ENCODE data around the gene YAE1.

DNA sequence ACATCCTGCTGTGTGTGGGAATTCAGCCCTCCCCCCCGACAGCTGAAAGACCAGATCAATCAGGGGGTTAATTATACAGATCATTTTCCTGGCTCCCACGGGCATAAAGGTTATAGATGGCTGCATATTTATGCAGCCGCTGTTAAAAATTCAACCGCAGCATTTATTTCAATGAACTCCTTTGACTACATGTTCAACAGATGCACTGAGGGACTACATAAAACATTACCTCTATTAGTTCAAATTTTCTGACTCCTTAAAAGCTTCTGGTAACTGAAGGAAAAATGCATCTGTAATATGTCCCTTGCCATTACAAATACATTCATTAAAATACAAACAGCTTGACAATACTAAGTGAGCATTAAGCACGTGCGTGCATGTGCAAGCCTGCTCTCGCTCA lies 49.7 kb upstream of the YAE1 start:
- TF ChIP-seq, protein P1, sequence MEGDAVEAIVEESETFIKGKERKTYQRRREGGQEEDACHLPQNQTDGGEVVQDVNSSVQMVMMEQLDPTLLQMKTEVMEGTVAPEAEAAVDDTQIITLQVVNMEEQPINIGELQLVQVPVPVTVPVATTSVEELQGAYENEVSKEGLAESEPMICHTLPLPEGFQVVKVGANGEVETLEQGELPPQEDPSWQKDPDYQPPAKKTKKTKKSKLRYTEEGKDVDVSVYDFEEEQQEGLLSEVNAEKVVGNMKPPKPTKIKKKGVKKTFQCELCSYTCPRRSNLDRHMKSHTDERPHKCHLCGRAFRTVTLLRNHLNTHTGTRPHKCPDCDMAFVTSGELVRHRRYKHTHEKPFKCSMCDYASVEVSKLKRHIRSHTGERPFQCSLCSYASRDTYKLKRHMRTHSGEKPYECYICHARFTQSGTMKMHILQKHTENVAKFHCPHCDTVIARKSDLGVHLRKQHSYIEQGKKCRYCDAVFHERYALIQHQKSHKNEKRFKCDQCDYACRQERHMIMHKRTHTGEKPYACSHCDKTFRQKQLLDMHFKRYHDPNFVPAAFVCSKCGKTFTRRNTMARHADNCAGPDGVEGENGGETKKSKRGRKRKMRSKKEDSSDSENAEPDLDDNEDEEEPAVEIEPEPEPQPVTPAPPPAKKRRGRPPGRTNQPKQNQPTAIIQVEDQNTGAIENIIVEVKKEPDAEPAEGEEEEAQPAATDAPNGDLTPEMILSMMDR (IDR thresholded peaks at IDR 0.05): no peak
- TF ChIP-seq POLR2A (IDR thresholded peaks at IDR 0.05): no peak

Measured in Peyer's patch (tissue), 4 donors.